HCT116 (cell line): ENCODE results near the gene SCGB2A2. TPM values are rescaled to one million over a fixed set of nuclear protein-coding genes. Genes with fewer than 3 reads are reported as not detected.

ENCODE experiments used
- ATAC-seq: fragments of 200-7000 bp; cut with Tn5 transposase; 2 replicates; pipeline ENCODE4 v1.9.1; 2020; ENCODE audit warnings: mild to moderate bottlenecking, moderate library complexity
- BruUV-seq: library from RNA; stranded (reverse); fragments of 400-500 nt; replicated peaks from 2 replicates; lab custom pipeline; 2021; lab: Mats Ljungman, UMichigan
- CTCF ChIA-PET: fragments of 300-600 bp; sonication (Branson Sonifier 250); formaldehyde crosslinking; loops from one replicate; lab custom pipeline; 2021; ENCODE audit warnings: antibody characterized with exemption; lab: Charles Lee
- POLR2A ChIA-PET: fragments of 300-600, 350-600 bp; sonication (Branson Sonifier 250); formaldehyde crosslinking; loops from one replicate; lab custom pipeline; 2021; ENCODE audit warnings: antibody characterized with exemption; lab: Charles Lee
- RAD21 ChIA-PET, 2 experiments: fragments of 300-600 bp; sonication (Branson Sonifier 250); formaldehyde crosslinking; loops; one replicate each; lab custom pipeline; 2023; ENCODE audit warnings: low total read pairs in 2 of 2; ENCODE audit not compliant: uncharacterized antibody in 2 of 2, unreplicated experiment in 2 of 2, low non-redundant PET in 1 of 2; lab: Charles Lee
- DNase-seq: peaks from one replicate; pipeline ENCODE4 v3.0.0-alpha.2; 2010; ENCODE audit warnings: low read depth, low spot score
- H2AFZ ChIP-seq: fragments of 200-600 bp; shearing (Covaris generic), sonication (generic); 2 replicates; pipeline ENCODE4 v1.6.1; 2017; ENCODE audit warnings: low read depth, mixed run types, mixed read lengths, antibody characterized with exemption, low read length; ENCODE audit not compliant: poor library complexity, severe bottlenecking
- H3K27ac ChIP-seq: 2 replicates; pipeline ENCODE4 v1.5.1; 2012; ENCODE audit warnings: low read depth, low read length
- H3K27me3 ChIP-seq: fragments of 200-600 bp; sonication (generic); 2 replicates; pipeline ENCODE4 v1.6.1; 2016; ENCODE audit warnings: mixed run types, low read length, mixed read lengths; ENCODE audit not compliant: insufficient read depth
- H3K36me3 ChIP-seq, 2 experiments: fragments of 200-500 bp in 1 of 2; fragments of 200-600 bp in 1 of 2; sonication (Bioruptor generic) in 1 of 2; sonication (generic) in 1 of 2; 2 replicates each; pipeline versions ENCODE4 v1.5.1 to v1.6.1; 2014 to 2016; ENCODE audit warnings: low read length in 2 of 2, inconsistent platforms in 1 of 2, mixed read lengths in 1 of 2, mixed run types in 1 of 2; ENCODE audit not compliant: insufficient read depth in 2 of 2, control insufficient read depth in 1 of 2
- H3K4me1 ChIP-seq, 2 experiments: fragments of 200-600 bp in 1 of 2; sonication (generic) in 1 of 2; 2 replicates each; pipeline versions ENCODE4 v1.5.1 to v1.6.1; 2012 to 2017; ENCODE audit warnings: low read length in 2 of 2, inconsistent platforms in 1 of 2, mild to moderate bottlenecking in 1 of 2, mixed read lengths in 1 of 2, mixed run types in 1 of 2, moderate library complexity in 1 of 2; ENCODE audit not compliant: insufficient read depth in 2 of 2, control insufficient read depth in 1 of 2
- H3K4me2 ChIP-seq: fragments of 200-600 bp; sonication (generic); 2 replicates; pipeline ENCODE4 v1.6.1; 2017; ENCODE audit warnings: mixed run types, low read length, mixed read lengths
- H3K4me3 ChIP-seq, 2 experiments: fragments of 200-600 bp in 1 of 2; sonication (generic) in 1 of 2; replicated peaks in 1 of 2; 2 replicates each; pipeline ENCODE4 v1.5.1; 2011 to 2016; ENCODE audit warnings: low read length in 2 of 2, control low read depth in 1 of 2, low read depth in 1 of 2, mild to moderate bottlenecking in 1 of 2, mixed read lengths in 1 of 2, mixed run types in 1 of 2
- H3K79me2 ChIP-seq: fragments of 200-600 bp; sonication (generic); 2 replicates; pipeline ENCODE4 v1.6.1; 2017; ENCODE audit warnings: mild to moderate bottlenecking, mixed run types, low read length, moderate library complexity, mixed read lengths; ENCODE audit not compliant: insufficient read depth
- H3K9ac ChIP-seq: fragments of 200-600 bp; sonication (generic); 2 replicates; pipeline ENCODE4 v1.6.1; 2016; ENCODE audit warnings: low read length, mixed read lengths
- H3K9me2 ChIP-seq: fragments of 200-600 bp; sonication (generic), shearing (Covaris generic); 2 replicates; pipeline ENCODE4 v1.6.1; 2017; ENCODE audit warnings: mixed run types, mild to moderate bottlenecking, moderate library complexity; ENCODE audit not compliant: insufficient read depth
- H3K9me3 ChIP-seq, 2 experiments: fragments of 200-500 bp in 1 of 2; fragments of 200-600 bp in 1 of 2; sonication (Bioruptor generic) in 1 of 2; sonication (generic) in 1 of 2; 2 replicates each; pipeline ENCODE4 v1.6.1; 2014 to 2017; ENCODE audit warnings: low read length in 2 of 2, mixed read lengths in 2 of 2, inconsistent platforms in 1 of 2, low read depth in 1 of 2, mild to moderate bottlenecking in 1 of 2, mixed run types in 1 of 2, moderate library complexity in 1 of 2; ENCODE audit not compliant: control insufficient read depth in 1 of 2, insufficient read depth in 1 of 2
- H4K20me1 ChIP-seq: fragments of 200-600 bp; sonication (generic), shearing (Covaris generic); 2 replicates; pipeline ENCODE4 v1.6.1; 2017; ENCODE audit warnings: mixed run types, mild to moderate bottlenecking, moderate library complexity; ENCODE audit not compliant: insufficient read depth
- FOSL1 ChIP-seq: IDR thresholded peaks from 2 replicates; pipeline ENCODE4 v1.6.1; 2012; ENCODE audit warnings: low read depth
- JUND ChIP-seq: IDR thresholded peaks from 2 replicates; pipeline ENCODE4 v1.6.1; 2012
- SP1 ChIP-seq: IDR thresholded peaks from 2 replicates; pipeline ENCODE4 v1.6.1; 2012; ENCODE audit warnings: low read depth
- SRF ChIP-seq: IDR thresholded peaks from 2 replicates; pipeline ENCODE4 v1.6.1; 2012; ENCODE audit warnings: low read depth
- YY1 ChIP-seq: IDR thresholded peaks from 2 replicates; pipeline ENCODE4 v1.6.1; 2011; ENCODE audit warnings: low read length, low read depth, moderate library complexity, mild to moderate bottlenecking; ENCODE audit not compliant: insufficient replicate concordance; ENCODE audit errors: extremely low read depth
- intact Hi-C: fragments of 100-400 bp; cut with micrococcal nuclease; formaldehyde crosslinking; loops from 2 replicates; pipeline ENCODE4 v1.10.0; 2022
- total RNA-seq: library from RNA; stranded (reverse); gene quantifications from one replicate; pipeline ENCODE4 v1.2.1, GENCODE V29; 2021; ENCODE audit not compliant: unreplicated experiment
- TF ChIP-seq, protein P1 (sequence below): IDR thresholded peaks from 2 replicates; pipeline ENCODE4 v1.6.1; 2011; ENCODE audit warnings: mild to moderate bottlenecking, low read length, moderate library complexity; ENCODE audit not compliant: insufficient replicate concordance; ENCODE audit errors: extremely low read depth
- TF ChIP-seq, protein P2 (sequence below), 3 experiments: fragments of 200-600 bp in 1 of 3; sonication (generic) in 1 of 3; IDR thresholded peaks in 2 of 3; conservative IDR thresholded peaks in 1 of 3; 2 replicates each; pipeline ENCODE4 v1.5.1; 2012 to 2017; ENCODE audit warnings: low read depth in 2 of 3, low read length in 2 of 3, antibody characterized with exemption in 1 of 3, borderline replicate concordance in 1 of 3, control low read depth in 1 of 3, mild to moderate bottlenecking in 1 of 3, mixed read lengths in 1 of 3, mixed run types in 1 of 3, moderate library complexity in 1 of 3; ENCODE audit not compliant: insufficient read depth in 1 of 3

SCGB2A2 gene
- total RNA-seq, 1 experiment from 2014 or later: not detected

DNA sequence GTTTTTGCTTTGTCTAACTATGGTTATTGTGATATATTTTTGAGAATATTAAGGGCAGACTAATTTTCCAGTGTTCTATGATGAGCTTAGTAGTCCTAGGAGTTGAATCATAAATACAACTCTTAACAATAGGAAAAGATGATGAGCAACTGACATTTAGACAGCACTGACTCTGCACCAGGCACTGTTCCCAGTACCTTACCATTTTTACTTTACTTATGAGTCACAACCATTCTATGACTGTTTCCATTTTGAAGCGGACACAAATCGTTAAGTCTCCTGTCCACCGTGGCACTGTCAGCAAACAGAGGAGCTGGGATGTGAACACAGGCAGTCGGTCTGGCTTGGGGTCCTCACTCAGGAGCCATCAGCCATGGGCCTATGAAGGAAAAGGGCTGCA lies 3.4 kb upstream of the SCGB2A2 start:
- peaks cover 0 to 5% of the 10 kb centered on the region in 2 experiments; a peak in 1 of 4 replicates for H3K4me1 ChIP-seq
- CTCF ChIA-PET: no interaction called here
- POLR2A ChIA-PET: no interaction called here
- H3K9ac ChIP-seq: no peak overlapping the region
- H3K4me2 ChIP-seq: no peak overlapping the region
- H2AFZ ChIP-seq: no peak overlapping the region
- H3K36me3 ChIP-seq: no peaks in the 10 kb centered on the region
- BruUV-seq: no TSS peak
- TF ChIP-seq JUND: peak; percentile 50
- peak; percentile 37 for TF ChIP-seq FOSL1
- no peak for TF ChIP-seq YY1
- TF ChIP-seq, all 23 proteins: peak for 2
- no peaks in the 10 kb centered on the region for H3K9me2 ChIP-seq
- H4K20me1 ChIP-seq: no peaks in the 10 kb centered on the region
- intact Hi-C loops: no loop called here
- DNase-seq: no peak
- H3K27ac ChIP-seq: no peak overlapping the region
- H3K27me3 ChIP-seq: 0 out of 2 replicates have a peak, but pooled peaks cover 6% of the 10 kb centered on the region
- no peaks in the 10 kb centered on the region for H3K9me3 ChIP-seq
- H3K79me2 ChIP-seq: no peaks in the 10 kb centered on the region
- no peak overlapping the region for H3K4me3 ChIP-seq
- RAD21 ChIA-PET: no interaction called here
- ATAC-seq: no peak

DNA sequence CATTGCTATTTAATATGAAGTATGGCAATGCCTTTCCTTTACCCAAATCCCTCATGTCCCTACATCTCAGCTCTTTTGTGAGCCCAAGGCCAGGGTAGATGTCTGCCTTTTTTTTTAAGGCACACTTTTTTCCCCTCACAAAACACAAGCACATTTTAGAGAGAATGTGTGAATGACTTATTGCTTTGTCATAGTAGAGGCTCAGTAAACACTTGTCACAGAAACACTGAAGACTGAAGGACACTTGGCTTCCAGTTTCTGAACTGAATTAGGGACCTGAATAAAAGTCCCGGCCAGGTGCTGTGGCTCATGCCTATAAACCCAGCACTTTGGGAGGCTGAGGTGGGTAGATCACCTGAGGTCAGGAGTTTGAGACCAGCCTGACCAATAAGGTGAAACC lies 2.9 kb upstream of the SCGB2A2 start:
- no peaks in the 10 kb centered on the region for H4K20me1 ChIP-seq
- ChIA-PET RAD21 (no interaction called here), CTCF (no interaction called here), POLR2A (no interaction called here)
- H3K4me3 ChIP-seq: no peak overlapping the region
- intact Hi-C loops: no loop called here
- H2AFZ ChIP-seq: no peak overlapping the region
- DNase-seq (no peak), ATAC-seq (no peak)
- H3K79me2 ChIP-seq: no peaks in the 10 kb centered on the region
- no peak overlapping the region for H3K9ac ChIP-seq
- no peaks in the 10 kb centered on the region for H3K36me3 ChIP-seq
- no peaks in the 10 kb centered on the region for H3K9me2 ChIP-seq
- H3K27me3 ChIP-seq: 0 out of 2 replicates have a peak, but pooled peaks cover 6% of the 10 kb centered on the region
- no peak overlapping the region for H3K27ac ChIP-seq
- no peak overlapping the region for H3K4me2 ChIP-seq
- BruUV-seq: no TSS peak
- TF ChIP-seq, protein P1, sequence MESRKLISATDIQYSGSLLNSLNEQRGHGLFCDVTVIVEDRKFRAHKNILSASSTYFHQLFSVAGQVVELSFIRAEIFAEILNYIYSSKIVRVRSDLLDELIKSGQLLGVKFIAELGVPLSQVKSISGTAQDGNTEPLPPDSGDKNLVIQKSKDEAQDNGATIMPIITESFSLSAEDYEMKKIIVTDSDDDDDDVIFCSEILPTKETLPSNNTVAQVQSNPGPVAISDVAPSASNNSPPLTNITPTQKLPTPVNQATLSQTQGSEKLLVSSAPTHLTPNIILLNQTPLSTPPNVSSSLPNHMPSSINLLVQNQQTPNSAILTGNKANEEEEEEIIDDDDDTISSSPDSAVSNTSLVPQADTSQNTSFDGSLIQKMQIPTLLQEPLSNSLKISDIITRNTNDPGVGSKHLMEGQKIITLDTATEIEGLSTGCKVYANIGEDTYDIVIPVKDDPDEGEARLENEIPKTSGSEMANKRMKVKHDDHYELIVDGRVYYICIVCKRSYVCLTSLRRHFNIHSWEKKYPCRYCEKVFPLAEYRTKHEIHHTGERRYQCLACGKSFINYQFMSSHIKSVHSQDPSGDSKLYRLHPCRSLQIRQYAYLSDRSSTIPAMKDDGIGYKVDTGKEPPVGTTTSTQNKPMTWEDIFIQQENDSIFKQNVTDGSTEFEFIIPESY: no peak
- TF ChIP-seq SRF (no peak), SP1 (no peak)
- TF ChIP-seq, protein P2, sequence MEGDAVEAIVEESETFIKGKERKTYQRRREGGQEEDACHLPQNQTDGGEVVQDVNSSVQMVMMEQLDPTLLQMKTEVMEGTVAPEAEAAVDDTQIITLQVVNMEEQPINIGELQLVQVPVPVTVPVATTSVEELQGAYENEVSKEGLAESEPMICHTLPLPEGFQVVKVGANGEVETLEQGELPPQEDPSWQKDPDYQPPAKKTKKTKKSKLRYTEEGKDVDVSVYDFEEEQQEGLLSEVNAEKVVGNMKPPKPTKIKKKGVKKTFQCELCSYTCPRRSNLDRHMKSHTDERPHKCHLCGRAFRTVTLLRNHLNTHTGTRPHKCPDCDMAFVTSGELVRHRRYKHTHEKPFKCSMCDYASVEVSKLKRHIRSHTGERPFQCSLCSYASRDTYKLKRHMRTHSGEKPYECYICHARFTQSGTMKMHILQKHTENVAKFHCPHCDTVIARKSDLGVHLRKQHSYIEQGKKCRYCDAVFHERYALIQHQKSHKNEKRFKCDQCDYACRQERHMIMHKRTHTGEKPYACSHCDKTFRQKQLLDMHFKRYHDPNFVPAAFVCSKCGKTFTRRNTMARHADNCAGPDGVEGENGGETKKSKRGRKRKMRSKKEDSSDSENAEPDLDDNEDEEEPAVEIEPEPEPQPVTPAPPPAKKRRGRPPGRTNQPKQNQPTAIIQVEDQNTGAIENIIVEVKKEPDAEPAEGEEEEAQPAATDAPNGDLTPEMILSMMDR (IDR thresholded peaks at IDR 0.05 in 2 of 3, conservative IDR thresholded peaks at IDR 0.05 in 1 of 3; ENCODE audit: borderline replicate concordance in 1 of 3, insufficient read depth in 1 of 3, low read depth in 2 of 3, low read length in 2 of 3): no peak
- no peaks in the 10 kb centered on the region for H3K9me3 ChIP-seq
- peaks cover 0 to 5% of the 10 kb centered on the region in 2 experiments; a peak in 1 of 4 replicates for H3K4me1 ChIP-seq
